ENCODE results near the gene ZNF473.
"Not testable (repeated sequence)": the region's sequence is repeated elsewhere in the genome, so short reads cannot be mapped to it uniquely, and the experiment has no call there.

DNA sequence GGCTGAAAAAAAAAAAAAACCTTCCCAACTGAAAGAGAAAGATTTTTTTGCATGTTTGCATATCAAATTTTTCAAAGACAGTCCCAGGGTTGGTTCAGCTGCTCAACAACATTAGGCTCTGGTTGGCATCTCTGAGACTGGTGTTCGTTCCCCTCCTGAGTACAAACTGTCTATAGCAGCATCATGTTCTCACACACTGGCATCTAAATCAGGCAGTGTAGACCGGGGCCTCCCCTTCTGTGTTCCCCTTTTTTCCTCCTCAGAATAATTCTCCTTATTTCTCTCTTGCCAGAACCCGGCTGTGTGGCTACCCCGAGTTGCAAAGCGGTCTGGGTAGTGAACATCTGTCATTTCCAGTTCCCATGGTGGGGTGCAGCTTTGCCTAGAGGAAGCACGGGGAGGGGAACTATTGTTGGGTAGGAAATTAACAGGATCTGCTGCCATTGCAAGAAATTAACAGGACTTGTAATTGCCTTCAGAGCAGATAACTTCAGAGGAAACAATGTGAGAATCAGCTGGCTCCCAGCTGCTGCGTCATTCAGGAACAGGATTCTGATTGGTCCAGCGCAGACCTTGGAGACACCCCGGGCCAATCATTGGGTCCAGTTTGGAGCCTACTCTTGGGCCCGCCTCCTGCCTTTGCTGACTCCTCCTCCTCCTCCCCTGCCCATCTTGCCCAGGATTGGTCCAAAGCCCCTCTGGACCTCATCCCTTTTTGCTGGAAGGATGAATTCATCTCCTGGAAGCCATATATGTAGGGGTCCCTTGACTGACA is 51.0 kb downstream of the ZNF473 start:
- TF ChIP-seq, protein P1, sequence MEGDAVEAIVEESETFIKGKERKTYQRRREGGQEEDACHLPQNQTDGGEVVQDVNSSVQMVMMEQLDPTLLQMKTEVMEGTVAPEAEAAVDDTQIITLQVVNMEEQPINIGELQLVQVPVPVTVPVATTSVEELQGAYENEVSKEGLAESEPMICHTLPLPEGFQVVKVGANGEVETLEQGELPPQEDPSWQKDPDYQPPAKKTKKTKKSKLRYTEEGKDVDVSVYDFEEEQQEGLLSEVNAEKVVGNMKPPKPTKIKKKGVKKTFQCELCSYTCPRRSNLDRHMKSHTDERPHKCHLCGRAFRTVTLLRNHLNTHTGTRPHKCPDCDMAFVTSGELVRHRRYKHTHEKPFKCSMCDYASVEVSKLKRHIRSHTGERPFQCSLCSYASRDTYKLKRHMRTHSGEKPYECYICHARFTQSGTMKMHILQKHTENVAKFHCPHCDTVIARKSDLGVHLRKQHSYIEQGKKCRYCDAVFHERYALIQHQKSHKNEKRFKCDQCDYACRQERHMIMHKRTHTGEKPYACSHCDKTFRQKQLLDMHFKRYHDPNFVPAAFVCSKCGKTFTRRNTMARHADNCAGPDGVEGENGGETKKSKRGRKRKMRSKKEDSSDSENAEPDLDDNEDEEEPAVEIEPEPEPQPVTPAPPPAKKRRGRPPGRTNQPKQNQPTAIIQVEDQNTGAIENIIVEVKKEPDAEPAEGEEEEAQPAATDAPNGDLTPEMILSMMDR (conservative IDR thresholded peaks at IDR 0.05) = not testable (repeated sequence)
- not testable (repeated sequence) for TF ChIP-seq EZH2 (IDR thresholded peaks at IDR 0.05; ENCODE audit: low read depth)

All from PC-9 (cell line).